Stimulated activated naive CD8-positive, alpha-beta T cell treated with anti-CD3 and anti-CD28 coated beads, Interleukin-15, Interleukin-2, amounts not matched to agents 100 ng/mL and 50 ng/mL, for 24 hours (primary cell): Measurements from ENCODE around the gene TRPM5.

Experiments
- H3K27ac Mint-ChIP-seq: one replicate; pipeline ENCODE4 v1.8.0; 2021; ENCODE audit warnings: mild to moderate bottlenecking, mixed read lengths
- H3K27me3 Mint-ChIP-seq: one replicate; pipeline ENCODE4 v1.8.0; 2021; ENCODE audit warnings: mixed read lengths
- H3K36me3 Mint-ChIP-seq: one replicate; pipeline ENCODE4 v1.8.0; 2021; ENCODE audit warnings: low read depth, mixed read lengths
- H3K4me1 Mint-ChIP-seq: one replicate; pipeline ENCODE4 v1.8.0; 2021; ENCODE audit warnings: low read depth, mixed read lengths
- H3K4me3 Mint-ChIP-seq: one replicate; pipeline ENCODE4 v1.8.0; 2021; ENCODE audit warnings: mild to moderate bottlenecking, mixed read lengths
- H3K9me3 Mint-ChIP-seq: one replicate; pipeline ENCODE4 v1.8.0; 2021; ENCODE audit warnings: mixed read lengths

Gene TRPM5

GRCh38 chr11:2439820-2440219, 4.5 kb downstream of the TRPM5 start:
- no peaks in the 10 kb centered on the region for H3K36me3 Mint-ChIP-seq
- no peak overlapping the region for H3K4me3 Mint-ChIP-seq
- peaks cover 12% of the 10 kb centered on the region for H3K4me1 Mint-ChIP-seq
- no peak overlapping the region for H3K27ac Mint-ChIP-seq
- H3K27me3 Mint-ChIP-seq: no peaks in the 10 kb centered on the region
- H3K9me3 Mint-ChIP-seq: no peaks in the 10 kb centered on the region

GRCh38 chr11:2437516-2437915, 6.8 kb downstream of the TRPM5 start:
- Mint-ChIP-seq H3K36me3 (no peaks in the 10 kb centered on the region), H3K27me3 (no peaks in the 10 kb centered on the region), H3K4me1 (peaks cover under 1% of the 10 kb centered on the region), H3K4me3 (no peak overlapping the region), H3K9me3 (no peaks in the 10 kb centered on the region), H3K27ac (no peak overlapping the region)

GRCh38 chr11:2436521-2437031, 7.7 kb downstream of the TRPM5 start:
- Mint-ChIP-seq H3K4me1 (no peaks in the 10 kb centered on the region), H3K27me3 (no peaks in the 10 kb centered on the region), H3K36me3 (no peaks in the 10 kb centered on the region), H3K27ac (no peak overlapping the region), H3K4me3 (no peak overlapping the region), H3K9me3 (no peaks in the 10 kb centered on the region)

- H3K36me3 Mint-ChIP-seq: no peaks in the 10 kb centered on the region
- no peaks in the 10 kb centered on the region for H3K4me1 Mint-ChIP-seq
- no peaks in the 10 kb centered on the region for H3K9me3 Mint-ChIP-seq
- H3K27me3 Mint-ChIP-seq: no peaks in the 10 kb centered on the region
- H3K27ac Mint-ChIP-seq: no peak overlapping the region
- H3K4me3 Mint-ChIP-seq: no peak overlapping the region
Observed at GRCh38 chr11:2436013-2436520, 8.2 kb downstream of the TRPM5 start.

- H3K36me3 Mint-ChIP-seq: no peaks in the 10 kb centered on the region
- no peaks in the 10 kb centered on the region for H3K27me3 Mint-ChIP-seq
- no peaks in the 10 kb centered on the region for H3K9me3 Mint-ChIP-seq
- H3K4me1 Mint-ChIP-seq: no peaks in the 10 kb centered on the region
- H3K27ac Mint-ChIP-seq: no peak overlapping the region
- H3K4me3 Mint-ChIP-seq: no peak overlapping the region
Observed at GRCh38 chr11:2435288-2436012, 8.9 kb downstream of the TRPM5 start.

GRCh38 chr11:2434506-2435255, 9.6 kb downstream of the TRPM5 start:
- no peaks in the 10 kb centered on the region for H3K36me3 Mint-ChIP-seq
- H3K27me3 Mint-ChIP-seq: no peaks in the 10 kb centered on the region
- no peak overlapping the region for H3K4me3 Mint-ChIP-seq
- H3K27ac Mint-ChIP-seq: no peak overlapping the region
- H3K9me3 Mint-ChIP-seq: no peaks in the 10 kb centered on the region
- no peaks in the 10 kb centered on the region for H3K4me1 Mint-ChIP-seq

GRCh38 chr11:2434008-2434407, 10.3 kb downstream of the TRPM5 start:
- H3K27me3 Mint-ChIP-seq: no peaks in the 10 kb centered on the region
- H3K4me1 Mint-ChIP-seq: no peaks in the 10 kb centered on the region
- no peaks in the 10 kb centered on the region for H3K9me3 Mint-ChIP-seq
- H3K27ac Mint-ChIP-seq: no peak overlapping the region
- no peaks in the 10 kb centered on the region for H3K36me3 Mint-ChIP-seq
- no peak overlapping the region for H3K4me3 Mint-ChIP-seq

- Mint-ChIP-seq H3K27ac (no peak overlapping the region), H3K4me3 (no peak overlapping the region), H3K4me1 (no peaks in the 10 kb centered on the region), H3K27me3 (no peaks in the 10 kb centered on the region), H3K9me3 (no peaks in the 10 kb centered on the region), H3K36me3 (no peaks in the 10 kb centered on the region)
Observed at GRCh38 chr11:2433106-2433925, 11.0 kb downstream of the TRPM5 start.

GRCh38 chr11:2432628-2433071, 11.7 kb downstream of the TRPM5 start:
- Mint-ChIP-seq H3K27ac (no peak overlapping the region), H3K9me3 (no peaks in the 10 kb centered on the region), H3K36me3 (no peaks in the 10 kb centered on the region), H3K4me1 (no peaks in the 10 kb centered on the region), H3K4me3 (no peak overlapping the region), H3K27me3 (no peaks in the 10 kb centered on the region)

- Mint-ChIP-seq H3K4me3 (no peak overlapping the region), H3K9me3 (no peaks in the 10 kb centered on the region), H3K27ac (no peak overlapping the region), H3K27me3 (no peaks in the 10 kb centered on the region), H3K4me1 (no peaks in the 10 kb centered on the region), H3K36me3 (no peaks in the 10 kb centered on the region)
Observed at GRCh38 chr11:2432171-2432621, 12.1 kb downstream of the TRPM5 start.

GRCh38 chr11:2431395-2431794, 12.9 kb downstream of the TRPM5 start:
- Mint-ChIP-seq H3K9me3 (no peaks in the 10 kb centered on the region), H3K4me1 (no peaks in the 10 kb centered on the region)

GRCh38 chr11:2428322-2428795, 16.0 kb downstream of the TRPM5 start:
- Mint-ChIP-seq H3K9me3 (no peaks in the 10 kb centered on the region), H3K27me3 (no peaks in the 10 kb centered on the region), H3K4me3 (no peak overlapping the region), H3K4me1 (no peaks in the 10 kb centered on the region), H3K36me3 (no peaks in the 10 kb centered on the region), H3K27ac (no peak overlapping the region)

More at GRCh38 chr11:2431395-2431794, 12.9 kb downstream of the TRPM5 start:
- no peaks in the 10 kb centered on the region for H3K36me3 Mint-ChIP-seq
- H3K27ac Mint-ChIP-seq: no peak overlapping the region
- no peak overlapping the region for H3K4me3 Mint-ChIP-seq
- no peaks in the 10 kb centered on the region for H3K27me3 Mint-ChIP-seq

- Mint-ChIP-seq H3K4me1 (no peaks in the 10 kb centered on the region), H3K4me3 (no peak overlapping the region), H3K27me3 (no peaks in the 10 kb centered on the region), H3K36me3 (no peaks in the 10 kb centered on the region), H3K9me3 (no peaks in the 10 kb centered on the region), H3K27ac (no peak overlapping the region)
Observed at GRCh38 chr11:2427721-2428321, 16.5 kb downstream of the TRPM5 start.

GRCh38 chr11:2426826-2427521, 17.3 kb downstream of the TRPM5 start:
- no peaks in the 10 kb centered on the region for H3K9me3 Mint-ChIP-seq
- H3K4me1 Mint-ChIP-seq: no peaks in the 10 kb centered on the region
- H3K36me3 Mint-ChIP-seq: no peaks in the 10 kb centered on the region
- H3K4me3 Mint-ChIP-seq: no peak overlapping the region
- H3K27me3 Mint-ChIP-seq: no peaks in the 10 kb centered on the region
- no peak overlapping the region for H3K27ac Mint-ChIP-seq
